ENCODE data around the gene TBC1D24.
A peak's percentile ranks its signal among the peaks of the same experiment; 100 is the strongest.
"Not testable (repeated sequence)": the region's sequence is repeated elsewhere in the genome, so short reads cannot be mapped to it uniquely, and the experiment has no call there.

TBC1D24 gene

DNA sequence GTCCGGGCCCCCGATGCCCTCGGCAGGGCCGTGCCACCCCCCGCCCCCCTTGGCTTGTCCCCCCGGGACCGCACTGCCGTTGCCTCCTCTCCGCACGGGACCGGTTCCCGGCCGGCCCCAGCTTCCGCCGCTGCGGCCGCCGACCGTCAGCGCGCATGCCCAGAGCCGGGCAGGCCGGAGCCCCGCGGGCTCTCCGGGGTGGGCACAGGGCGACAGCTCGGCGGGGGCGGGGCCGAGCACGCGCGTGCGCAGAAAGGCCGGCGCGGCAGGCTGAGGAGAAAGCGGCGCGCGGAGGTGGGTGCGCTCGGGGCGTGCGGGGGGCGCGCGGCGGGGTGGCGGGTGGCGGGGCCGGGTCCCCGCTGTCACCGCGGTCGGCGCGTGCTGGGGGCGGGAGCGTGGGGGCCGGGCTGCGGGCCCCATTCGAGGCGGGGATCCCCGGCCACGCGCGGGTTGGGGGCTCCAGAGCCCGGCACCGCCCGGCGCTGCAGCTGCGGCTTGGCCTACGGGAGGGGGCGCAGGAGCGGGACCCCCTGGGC, at the start of gene TBC1D24:
TBC1D24 (plus strand) TSS at position 251 of the 536 bp plus-strand sequence. CDS start 21,022 bp downstream, outside the sequence.
- peak; percentile 69 to 85 for DNase-seq

DNA sequence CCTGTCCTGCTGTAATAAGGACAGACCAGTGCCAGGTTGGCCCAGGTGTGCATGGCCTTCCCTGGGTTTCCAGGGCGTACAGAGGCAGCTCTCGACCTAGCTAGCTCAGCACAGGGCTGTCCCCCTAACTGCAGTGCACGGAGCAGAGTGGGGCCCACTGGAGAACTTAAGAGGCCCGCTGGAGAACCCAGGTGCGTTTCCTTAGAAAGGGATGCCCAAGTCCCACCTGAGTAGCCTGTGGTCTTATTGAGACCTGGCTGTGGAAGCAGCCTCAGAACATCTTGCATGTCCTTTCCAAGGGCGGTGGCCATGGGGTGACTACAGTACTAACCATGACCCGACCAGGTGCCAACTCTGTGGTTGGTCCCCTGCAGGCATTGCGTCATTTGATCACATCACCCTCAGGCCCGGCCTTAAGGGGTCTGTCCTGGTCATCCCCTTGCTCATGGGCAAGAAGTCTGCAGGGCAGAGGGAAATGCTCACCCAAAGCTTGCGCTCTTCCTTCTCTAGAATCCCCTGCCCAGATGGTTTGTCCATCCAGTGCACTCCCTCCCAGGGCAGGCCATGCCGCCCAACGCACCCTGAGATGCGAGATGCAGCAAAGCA, 49.0 kb upstream of the TBC1D24 start:
- DNase-seq, result no peak

DNA sequence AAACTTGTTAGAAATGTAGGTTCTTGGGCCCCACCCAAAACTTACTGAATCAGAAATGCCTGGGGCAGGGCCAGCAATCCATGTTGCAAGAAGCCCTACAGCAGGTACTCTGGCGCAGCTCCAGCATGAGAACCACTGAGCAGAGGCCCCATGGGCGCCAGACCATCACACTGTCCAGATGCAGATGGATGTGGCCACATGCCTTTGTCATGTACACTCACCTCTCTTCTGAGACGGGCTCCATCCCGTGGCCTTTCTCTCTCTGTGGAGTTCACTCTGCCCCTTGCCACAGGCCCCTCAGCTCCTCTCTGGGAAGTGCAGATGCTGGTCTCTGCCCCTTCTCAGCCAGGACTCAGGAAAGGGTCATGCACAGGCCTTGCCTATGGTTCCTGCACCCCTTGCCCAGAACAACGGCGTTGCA, 48.0 kb upstream of the TBC1D24 start:
- DNase-seq, result no peak

DNA sequence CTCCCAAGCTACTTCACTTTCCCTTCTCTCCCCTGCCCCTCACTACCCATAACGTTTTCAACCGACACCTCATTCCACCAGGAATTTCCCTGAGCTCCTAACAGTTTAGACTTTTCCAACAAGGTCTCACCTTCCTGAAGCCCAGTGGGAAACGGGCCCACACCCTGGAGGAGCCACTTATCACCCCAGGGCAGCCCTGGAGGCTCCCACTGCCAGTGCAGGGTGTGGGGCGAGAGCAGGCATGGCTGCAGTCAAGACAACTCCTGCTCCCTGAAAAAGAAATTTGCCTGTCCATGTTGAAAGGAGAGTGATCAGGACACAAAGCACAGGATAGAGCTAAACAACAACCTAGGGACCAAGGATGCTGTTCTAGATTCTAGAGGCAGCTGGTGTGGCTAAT, 47.4 kb upstream of the TBC1D24 start:
- no peak for DNase-seq

DNA sequence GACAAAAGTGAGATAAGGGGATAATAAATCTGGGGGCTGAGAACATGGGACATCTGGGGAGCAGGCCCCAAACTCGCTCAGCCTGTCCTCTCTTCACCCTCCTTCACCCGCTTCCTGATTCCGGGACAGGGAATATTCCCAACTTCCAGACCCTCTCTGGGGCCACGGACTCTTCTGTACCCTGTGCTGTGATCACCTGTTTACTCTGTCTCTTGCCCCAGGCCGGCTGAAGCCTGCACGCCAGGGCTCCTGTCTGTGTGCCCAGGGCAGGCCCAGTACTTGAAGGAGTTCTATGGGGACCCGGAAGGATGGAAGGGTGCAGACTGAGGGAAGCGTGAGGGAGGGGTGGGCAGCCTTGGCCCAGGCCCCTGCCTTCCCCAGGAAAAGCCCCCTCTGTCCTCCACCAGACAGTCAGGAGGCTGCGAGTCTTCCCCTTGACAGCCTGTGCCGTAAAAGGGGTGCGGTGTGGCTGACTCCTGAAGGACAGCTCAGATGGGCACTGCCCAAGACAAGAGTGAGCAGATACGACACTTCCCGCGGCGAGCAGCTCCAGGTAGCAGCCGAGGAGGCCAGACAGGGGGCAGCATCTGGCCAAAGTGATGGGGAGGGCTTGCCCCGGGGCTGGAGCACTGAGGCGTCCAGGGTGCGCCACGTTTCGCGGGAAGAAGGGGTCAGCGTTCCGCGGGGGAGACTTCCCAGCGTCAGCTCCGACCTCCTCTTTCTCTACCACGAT, 46.7 kb upstream of the TBC1D24 start:
- no peak for DNase-seq

DNA sequence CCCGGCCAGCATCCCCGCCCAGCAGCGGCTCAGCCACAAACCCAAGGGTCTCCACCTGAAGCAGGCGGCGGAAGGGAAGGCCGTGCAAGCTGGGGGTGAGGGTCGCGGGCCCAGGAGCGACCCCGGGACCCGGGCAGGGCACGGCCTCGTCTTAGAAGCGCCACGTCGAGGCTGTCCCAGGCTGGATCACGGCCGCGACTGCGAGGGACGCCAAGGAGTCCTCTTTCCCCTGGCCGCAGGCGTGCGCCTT, 46.2 kb upstream of the TBC1D24 start:
- DNase-seq, result no peak

DNA sequence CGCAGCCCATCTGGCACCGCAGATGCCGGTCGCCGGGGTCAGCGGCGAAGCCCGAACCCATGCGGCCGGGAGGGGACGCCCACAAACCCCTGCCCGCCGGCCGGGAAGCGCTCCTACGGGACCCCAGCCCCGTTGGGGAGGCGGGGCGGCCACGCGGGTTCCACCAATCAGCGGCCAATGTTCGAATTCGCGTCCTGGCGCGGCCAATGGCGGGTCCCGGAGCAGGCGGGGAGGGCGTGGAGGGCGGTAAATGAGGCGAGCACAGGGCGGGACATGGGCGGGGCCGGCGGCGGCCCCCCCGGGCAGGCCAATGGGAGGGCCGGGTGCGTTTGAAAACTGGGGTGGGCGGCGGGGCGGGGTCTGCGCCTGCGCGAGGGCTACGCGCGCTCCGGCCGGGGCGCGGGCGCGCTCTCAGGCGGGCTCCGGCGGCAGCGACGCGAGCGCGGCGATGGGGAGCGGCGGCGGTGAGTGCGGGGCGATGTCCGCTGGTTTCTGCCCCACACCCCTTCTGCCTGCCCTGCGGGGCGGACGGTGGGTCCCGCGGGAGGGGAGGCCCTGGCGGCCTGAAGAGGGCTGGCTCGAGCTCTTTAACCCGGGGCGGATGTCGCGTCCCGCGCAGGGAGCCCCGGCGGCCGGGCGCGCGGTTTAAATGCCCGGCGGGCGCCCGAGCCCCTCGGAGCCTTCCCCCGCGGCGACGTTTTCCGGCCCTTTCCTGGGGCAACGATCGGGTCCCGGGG, 45.7 kb upstream of the TBC1D24 start, which contains the start of gene CCNF:
CCNF (plus strand) TSS at position 414 of the 737 bp plus-strand sequence; CDS start at position 449, 35 bp downstream.
- DNase-seq, result peak; percentile 96 to 97

DNA sequence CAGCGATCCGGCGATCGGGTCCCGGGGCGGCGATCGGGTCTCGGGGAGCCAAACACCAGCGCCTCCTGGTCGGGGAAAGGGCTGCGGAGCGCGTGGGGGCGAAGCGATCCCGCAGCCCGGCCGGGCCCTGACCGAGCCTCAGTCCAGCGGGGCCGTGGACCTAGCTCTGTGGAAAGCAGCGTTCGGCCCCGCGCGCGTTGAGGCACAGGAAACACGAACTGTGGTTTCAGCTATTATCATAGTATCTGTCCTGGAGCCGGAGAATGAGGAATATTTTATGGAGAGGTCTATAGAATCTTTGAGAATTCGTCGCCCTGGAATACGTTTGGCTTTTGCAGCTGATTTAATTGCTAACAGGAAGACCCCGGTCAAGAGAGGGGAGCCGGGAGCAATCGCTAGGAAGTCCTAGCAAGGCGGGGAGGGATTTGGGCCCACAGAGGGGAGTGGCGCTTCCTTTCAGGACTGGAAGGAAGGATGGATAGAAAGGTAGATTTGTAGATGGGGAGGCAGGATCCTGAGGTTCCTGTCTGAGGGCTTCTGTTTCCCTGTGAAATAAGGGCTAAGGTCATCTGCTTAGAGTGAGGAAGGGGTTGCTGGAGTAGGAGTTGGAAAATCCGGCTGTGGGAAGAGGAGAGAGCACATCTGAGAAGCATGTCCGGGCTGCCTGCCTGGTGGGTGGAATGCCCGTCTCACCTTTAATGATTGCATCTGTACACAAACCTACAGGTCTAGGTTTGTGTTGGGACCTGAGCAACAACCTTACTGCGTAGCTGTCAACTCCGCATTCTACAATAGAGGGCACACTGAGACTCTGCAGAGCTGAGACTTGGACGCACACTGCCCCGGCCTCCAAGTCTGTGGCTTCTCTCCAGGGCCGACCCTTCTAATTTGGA, 44.9 kb upstream of the TBC1D24 start:
- no peak for DNase-seq

DNA sequence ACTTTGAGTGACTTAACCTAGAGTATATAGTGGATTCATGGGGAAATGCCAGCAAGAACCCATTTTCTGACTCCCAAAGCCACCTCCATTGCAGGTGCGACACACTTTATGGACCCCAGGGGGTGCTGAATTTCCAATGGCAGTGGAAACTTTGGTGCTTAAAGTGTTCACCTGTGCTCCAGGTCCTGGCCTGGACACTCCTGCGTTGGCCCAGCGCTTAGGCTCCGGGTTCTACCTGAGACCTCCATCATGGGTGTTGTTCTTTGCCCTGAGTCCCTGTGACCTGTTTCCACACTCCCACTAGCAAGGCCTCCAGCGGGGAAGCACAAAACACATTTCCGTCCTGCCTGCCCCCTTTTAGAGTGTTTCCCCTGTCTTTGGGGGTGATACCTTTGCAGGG, 42.6 kb upstream of the TBC1D24 start:
- no peak for DNase-seq

DNA sequence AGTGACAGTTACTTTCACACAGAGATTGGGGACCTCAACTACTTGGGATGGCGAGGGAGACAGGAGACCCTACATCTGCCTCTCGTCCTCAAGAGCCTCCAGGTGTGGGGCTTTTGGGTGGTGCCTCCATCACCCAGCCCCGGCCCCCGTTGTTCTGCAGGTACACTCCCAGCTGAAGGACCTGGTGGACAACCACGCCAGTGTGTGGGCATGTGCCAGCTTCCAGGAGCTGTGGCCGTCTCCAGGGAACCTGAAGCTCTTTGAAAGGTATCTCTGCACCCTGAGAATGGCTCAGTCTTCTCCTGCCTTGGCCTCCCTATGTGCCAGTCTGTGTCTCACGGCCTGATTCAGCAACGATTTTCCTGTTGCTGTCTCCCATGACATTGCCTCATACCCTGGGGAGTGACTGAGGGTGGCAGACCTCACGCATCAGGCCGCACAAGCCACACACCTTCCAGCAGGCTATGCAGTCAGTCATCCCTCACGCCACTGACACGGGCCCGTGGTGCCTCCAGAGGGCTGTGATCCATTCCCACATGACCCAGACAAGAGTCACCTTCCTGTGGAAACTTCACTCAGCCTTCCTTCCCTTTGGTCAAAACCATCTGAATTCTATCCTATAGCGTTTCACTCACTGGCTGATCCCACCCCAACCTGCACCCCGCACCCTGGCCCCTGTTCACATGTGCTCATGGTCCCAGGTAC, 42.0 kb upstream of the TBC1D24 start:
- no peak for DNase-seq

DNA sequence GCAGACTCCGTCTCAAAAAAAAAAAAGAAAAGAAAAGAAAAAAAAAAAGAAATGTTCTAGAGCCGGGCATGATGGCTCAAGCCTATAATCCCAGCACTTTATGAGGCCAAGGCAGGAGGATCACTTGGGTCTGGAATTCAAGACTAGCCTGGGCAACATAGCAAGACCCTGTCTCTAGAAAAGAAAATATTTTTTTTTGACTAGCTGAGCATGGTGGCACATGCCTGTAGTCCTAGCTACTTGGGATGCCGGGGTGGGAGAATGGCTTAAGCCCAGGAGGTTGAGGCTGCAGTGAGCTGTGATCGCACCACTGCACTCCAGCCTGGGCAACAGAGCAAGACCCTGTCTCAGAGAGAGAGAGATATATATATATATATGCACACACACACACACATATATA, 39.7 kb upstream of the TBC1D24 start:
- DNase-seq, result not testable (repeated sequence)

DNA sequence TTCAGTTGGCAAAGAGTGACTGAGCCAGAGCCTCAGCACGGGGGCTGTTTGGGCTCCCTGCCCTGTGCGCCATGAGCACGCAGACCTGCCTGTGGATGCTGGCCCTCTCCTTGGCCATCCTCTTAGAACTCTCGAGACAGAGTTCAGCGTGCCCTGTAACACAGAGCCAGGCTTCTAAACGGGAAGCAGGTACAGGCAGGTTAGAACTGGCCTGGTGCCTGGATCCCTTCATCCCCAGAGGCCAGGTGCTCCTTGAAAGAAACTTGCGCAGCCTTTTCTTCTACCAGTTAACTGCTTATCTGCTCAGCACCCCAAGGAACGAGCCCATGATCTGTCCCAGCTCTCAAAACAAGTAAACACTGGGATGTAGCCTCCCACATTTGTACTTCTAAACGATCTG, 38.8 kb upstream of the TBC1D24 start:
- no peak for DNase-seq

DNA sequence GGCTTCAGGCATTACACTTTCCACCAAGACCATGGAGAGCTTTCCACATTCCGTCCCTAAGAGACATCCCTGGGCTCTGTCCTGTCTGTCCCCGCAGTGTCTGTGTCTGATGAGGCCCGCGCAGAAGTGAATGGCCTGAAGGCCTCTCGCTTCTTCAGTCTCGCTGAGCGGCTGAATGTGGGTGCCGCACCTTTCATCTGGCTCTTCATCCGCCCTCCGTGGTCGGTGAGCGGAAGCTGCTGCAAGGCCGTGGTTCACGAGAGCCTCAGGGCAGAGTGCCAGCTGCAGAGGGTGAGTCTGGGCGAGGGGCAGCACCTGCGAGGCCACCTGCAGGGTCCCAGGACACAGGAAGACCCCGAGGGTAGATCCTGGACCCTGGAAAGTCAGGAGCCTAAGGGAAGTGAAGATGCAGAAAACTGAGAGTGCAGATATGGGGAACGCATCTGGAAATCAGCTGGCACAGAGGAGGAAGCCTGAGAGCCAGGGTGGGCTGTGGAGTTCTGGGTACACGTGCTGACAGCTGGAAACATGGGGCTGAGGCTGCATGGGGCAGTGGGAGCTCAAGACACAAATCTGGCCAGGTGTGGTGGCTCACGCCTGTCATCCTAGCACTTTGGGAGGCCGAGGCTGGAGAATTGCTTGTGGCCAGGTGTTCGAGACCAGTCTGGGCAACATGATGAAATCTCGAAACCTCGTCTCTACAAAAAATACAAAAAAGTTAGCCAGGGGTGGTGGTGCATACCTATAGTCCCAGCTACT, 37.7 kb upstream of the TBC1D24 start:
- DNase-seq, result no peak

DNA sequence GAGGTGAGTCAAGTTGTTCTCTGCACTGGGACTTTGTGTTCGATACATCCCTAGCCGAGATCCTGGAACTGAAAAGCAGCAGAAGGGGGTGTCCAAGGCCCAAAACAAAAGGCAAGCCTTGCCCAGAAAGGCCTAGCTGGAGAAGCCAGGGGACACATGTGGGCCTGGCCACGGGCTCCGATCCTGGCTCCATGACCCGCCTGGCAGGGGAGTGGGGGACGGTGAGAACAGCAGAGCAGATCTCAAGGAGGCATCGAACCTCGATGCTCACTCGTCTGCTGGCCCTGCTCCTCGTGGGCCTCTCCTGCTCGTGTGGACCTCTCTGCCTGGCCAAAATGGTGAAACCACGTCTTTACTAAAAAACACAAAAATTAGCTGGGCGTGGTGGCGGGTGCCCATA, 36.8 kb upstream of the TBC1D24 start:
- no peak for DNase-seq

DNA sequence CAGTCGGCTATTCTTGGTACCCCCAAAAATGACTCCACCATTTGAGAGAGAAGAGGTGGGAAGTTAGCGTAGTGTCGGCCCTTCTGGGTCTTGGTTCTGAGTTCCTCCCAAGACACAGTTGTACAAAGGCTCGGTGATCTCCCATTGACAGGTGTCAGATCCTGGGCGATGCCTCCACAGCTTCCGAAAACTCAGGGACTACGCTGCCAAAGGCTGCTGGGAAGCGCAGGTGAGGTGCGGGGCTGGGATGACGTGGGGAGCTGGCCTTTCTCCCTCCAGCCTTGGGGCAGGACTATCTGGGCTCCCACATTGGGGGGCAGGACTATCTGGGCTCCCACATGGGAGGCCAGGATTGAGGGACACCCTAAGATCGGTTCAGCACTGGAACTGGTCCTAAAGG, 35.3 kb upstream of the TBC1D24 start:
- no peak for DNase-seq

DNA sequence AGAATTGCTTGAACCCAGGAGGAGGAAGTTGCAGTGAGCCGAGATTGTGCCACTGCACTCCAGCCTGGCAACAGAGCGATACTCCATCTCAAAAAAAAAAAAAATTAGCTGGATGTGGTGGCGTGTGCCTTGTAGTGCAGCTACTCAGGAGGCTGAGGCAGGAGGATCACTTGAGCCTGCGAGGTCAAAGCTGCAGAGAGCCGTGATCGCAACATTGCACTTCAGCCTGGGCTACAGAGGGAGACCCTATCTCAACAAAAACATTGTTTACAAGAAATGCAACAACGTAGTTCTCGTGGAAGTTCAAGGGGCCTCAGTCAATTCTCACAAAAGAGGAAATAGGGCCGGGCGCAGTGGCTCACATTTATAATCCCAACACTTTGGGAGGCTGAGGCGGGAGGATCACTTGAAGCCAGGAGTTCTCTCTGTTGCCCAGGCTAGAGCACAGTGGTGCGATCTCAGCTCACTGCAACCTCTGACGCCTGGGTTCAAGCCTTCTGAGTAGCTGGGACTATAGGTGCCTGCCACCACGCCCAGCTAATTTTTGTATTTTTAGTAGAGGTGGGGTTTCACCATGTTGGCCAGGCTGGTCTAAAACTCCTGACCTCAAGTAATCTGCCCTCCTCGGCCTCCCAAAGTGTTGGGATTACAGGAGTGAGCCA, 33.7 kb upstream of the TBC1D24 start:
- not testable (repeated sequence) for DNase-seq

DNA sequence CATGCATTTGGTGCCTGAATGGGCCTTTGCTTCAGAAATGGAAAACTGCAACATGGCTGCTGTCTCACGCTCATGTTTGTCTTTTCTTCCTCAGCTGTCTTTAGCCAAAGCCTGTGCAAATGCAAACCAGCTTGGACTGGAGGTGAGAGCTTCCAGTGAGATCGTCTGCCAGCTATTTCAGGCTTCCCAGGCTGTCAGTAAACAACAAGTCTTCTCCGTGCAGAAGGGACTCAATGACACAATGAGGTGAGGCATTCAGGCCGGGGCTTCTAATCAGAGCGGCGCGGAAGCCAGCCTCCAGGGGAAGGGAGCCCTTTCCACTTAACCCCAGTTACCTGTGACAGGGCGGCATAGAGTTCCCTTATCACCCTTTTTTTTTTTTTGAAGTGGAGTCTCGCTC, 31.4 kb upstream of the TBC1D24 start:
- no peak for DNase-seq

DNA sequence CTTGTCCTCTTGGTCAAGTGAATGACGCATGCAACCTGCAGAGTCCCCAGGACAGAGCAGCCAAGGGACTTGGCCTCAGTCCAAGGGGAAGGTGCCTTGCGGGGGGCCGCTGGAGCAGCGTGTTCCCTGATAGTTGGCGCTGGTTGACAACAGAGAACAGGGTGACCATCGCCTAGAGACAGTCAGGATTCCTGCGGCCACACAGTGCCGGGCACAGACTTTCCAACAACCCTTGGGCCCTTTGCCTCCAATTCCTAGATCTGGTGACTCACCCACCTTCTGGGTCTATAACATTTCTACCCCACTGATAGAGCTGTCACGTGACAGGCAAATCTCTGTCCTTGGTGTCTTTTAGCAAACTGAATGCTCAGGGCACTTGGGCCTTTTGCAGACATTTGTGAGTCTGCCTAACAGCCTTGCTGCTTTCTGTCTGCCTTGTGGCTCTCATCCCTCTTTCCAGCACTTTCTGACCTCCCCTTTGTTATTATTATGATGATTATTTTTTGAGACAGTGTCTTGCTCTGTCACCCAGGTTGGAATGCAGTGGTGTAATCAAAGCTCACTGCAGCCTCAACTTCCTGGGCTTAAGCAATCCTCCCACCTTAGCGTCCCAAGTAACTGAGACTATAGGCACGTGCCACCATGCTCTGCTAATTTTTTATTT, 26.9 kb upstream of the TBC1D24 start:
- no peak for DNase-seq

DNA sequence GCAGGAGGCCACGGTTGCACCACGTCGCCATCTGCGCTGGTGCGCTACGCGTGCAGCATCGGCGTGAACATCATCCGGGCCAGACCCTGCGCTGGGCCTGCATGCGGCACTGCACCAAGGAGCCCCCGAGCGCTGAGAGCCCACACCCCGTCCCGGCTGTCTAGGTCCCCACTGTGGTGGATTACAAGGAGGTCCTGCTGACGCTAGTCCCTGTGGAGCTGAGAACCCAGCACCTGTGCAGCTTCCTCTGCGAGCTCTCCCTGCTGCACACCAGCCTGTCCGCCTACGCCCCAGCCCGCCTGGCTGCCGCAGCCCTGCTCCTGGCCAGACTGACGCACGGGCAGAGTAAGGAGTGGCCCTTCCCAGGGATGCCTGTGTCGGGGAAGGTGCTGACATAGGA, 25.8 kb upstream of the TBC1D24 start:
- no peak for DNase-seq

DNA sequence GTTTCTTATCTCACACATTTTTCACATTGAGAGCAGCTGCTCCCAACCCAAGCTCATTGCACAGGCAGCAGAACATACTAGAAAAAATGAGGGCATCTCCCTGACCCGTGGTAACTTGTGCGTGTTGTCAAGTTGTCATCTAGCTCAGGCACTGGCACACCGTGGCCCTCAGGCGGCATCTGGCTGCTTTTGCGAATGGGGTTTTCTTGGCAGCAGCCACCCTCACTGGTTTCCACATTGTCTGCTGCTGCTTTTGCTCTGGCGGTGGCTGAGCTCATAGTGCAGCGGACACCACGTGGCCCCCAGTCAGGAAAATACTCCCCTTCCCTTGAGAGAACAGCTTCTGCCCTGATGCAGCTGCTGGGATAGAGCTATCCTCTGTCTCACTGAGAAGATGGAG, 24.4 kb upstream of the TBC1D24 start:
- peak; percentile 51 to 61 for DNase-seq
